ENCODE results near the gene PPP1R2. TPM values are rescaled to one million over a fixed set of nuclear protein-coding genes. Genes with fewer than 3 reads are reported as not detected.

Gene PPP1R2
- total and polyA plus RNA-seq, 2 donors (not counting 3 experiments of a cell fraction or from before 2014, with no cell fraction given) = 19.9 to 37.3 TPM

GRCh38 chr3:195535293-195535692 is 7.8 kb downstream of the PPP1R2 start:
- DNase-seq (ENCODE audit: low read depth, low spot score) (no peak), FAIRE-seq (no peak)
- dilution Hi-C loops (cut with MboI; ENCODE audit: extremely low pct_ligation_motif_present, low sequenced_read_pairs) = no loop called here
- no peak overlapping the region for H3K4me2 ChIP-seq (ENCODE audit: insufficient read depth, low read length)
- no peak overlapping the region for H2AFZ ChIP-seq (ENCODE audit: low read depth, low read length)
- peaks cover 31% of the 10 kb centered on the region for H3K79me2 ChIP-seq (ENCODE audit: control insufficient read depth, insufficient read depth, low read length)
- H3K4me1 ChIP-seq (ENCODE audit: control insufficient read depth, extremely low read depth, insufficient read depth, low read length) = no peaks in the 10 kb centered on the region
- no peaks in the 10 kb centered on the region for H3K9me3 ChIP-seq (replicated peaks; ENCODE audit: control insufficient read depth, insufficient read depth, low read length)
- ChIA-PET CTCF (interaction anchor here (0.8 to 1.0 kb wide), 2 partner anchors 13 to 264 kb away, joined by 3 to 4 read pairs; partner anchors contain the start of gene XXYLT1), POLR2A (no interaction called here)
- no peak for TF ChIP-seq GATA2 (IDR thresholded peaks at IDR 0.05; ENCODE audit: insufficient read depth, insufficient read length, low read depth, low read length)
- TF ChIP-seq POLR2AphosphoS5 (IDR thresholded peaks at IDR 0.05; ENCODE audit: insufficient read depth, low read depth, low read length) = no peak
- H4K20me1 ChIP-seq (replicated peaks; ENCODE audit: control insufficient read depth, extremely low read depth, insufficient read depth, low read length) = peaks cover 2% of the 10 kb centered on the region
- H3K4me3 ChIP-seq (replicated peaks in 1 of 3; ENCODE audit: insufficient read depth in 1 of 3, low read depth in 1 of 3, low read length in 3 of 3) = no peak overlapping the region
- no peaks in the 10 kb centered on the region for H3K27me3 ChIP-seq (ENCODE audit: control insufficient read depth in 2 of 2, insufficient read depth in 2 of 2, low read length in 2 of 2)
- no peaks in the 10 kb centered on the region for H3K36me3 ChIP-seq (ENCODE audit: control insufficient read depth in 2 of 2, extremely low read depth in 1 of 2, insufficient read depth in 2 of 2, low read length in 2 of 2)
- intact Hi-C loops (cut with micrococcal nuclease) = no loop called here
- no TSS peak for BruUV-seq (replicated peaks)
- H3K9me1 ChIP-seq (replicated peaks; ENCODE audit: control insufficient read depth, extremely low read depth, insufficient read depth, low read length) = no peaks in the 10 kb centered on the region
- H3K9ac ChIP-seq (replicated peaks; ENCODE audit: extremely low read depth, insufficient read depth, low read length) = no peak overlapping the region
- no peak overlapping the region for H3K27ac ChIP-seq (ENCODE audit: insufficient read depth, low read depth, low read length)

- no peak overlapping the region for H3K4me2 ChIP-seq (ENCODE audit: insufficient read depth, low read length)
- ChIA-PET CTCF (interaction anchor here (0.6 to 2.2 kb wide), 2 partner anchors 262 to 618 kb away, joined by 3 to 9 read pairs; partner anchors contain the start of gene XXYLT1), POLR2A (no interaction called here)
- TF ChIP-seq CTCF (IDR thresholded peaks at IDR 0.05; ENCODE audit: extremely low read depth in 1 of 2, insufficient read depth in 1 of 2, low read depth in 1 of 2, low read length in 2 of 2) (no peak), JUN (IDR thresholded peaks at IDR 0.05; ENCODE audit: borderline replicate concordance, insufficient read depth, insufficient read length, low read depth) (no peak), POLR2A (IDR thresholded peaks at IDR 0.05; ENCODE audit: low read depth, low read length) (no peak), POLR2AphosphoS5 (IDR thresholded peaks at IDR 0.05; ENCODE audit: insufficient read depth, low read depth, low read length) (no peak), FOS (IDR thresholded peaks at IDR 0.05; ENCODE audit: borderline replicate concordance, insufficient read depth, low read length) (no peak), MYC (IDR thresholded peaks at IDR 0.05; ENCODE audit: low read depth, low read length) (no peak), EZH2 (IDR thresholded peaks at IDR 0.05; ENCODE audit: borderline replicate concordance, low read depth, low read length, severe bottlenecking) (no peak), GATA2 (IDR thresholded peaks at IDR 0.05; ENCODE audit: insufficient read depth, insufficient read length, low read depth, low read length) (no peak), MAX (IDR thresholded peaks at IDR 0.05; ENCODE audit: insufficient read depth, insufficient read length) (no peak)
- no peak overlapping the region for H2AFZ ChIP-seq (ENCODE audit: low read depth, low read length)
- FAIRE-seq (no peak), DNase-seq (ENCODE audit: low read depth, low spot score) (no peak)
- H3K79me2 ChIP-seq (ENCODE audit: control insufficient read depth, insufficient read depth, low read length) = peaks cover 20% of the 10 kb centered on the region
- H3K9ac ChIP-seq (replicated peaks; ENCODE audit: extremely low read depth, insufficient read depth, low read length) = no peak overlapping the region
- no peaks in the 10 kb centered on the region for H3K4me1 ChIP-seq (ENCODE audit: control insufficient read depth, extremely low read depth, insufficient read depth, low read length)
- H3K9me1 ChIP-seq (replicated peaks; ENCODE audit: control insufficient read depth, extremely low read depth, insufficient read depth, low read length) = no peaks in the 10 kb centered on the region
- dilution Hi-C loops (cut with MboI; ENCODE audit: extremely low pct_ligation_motif_present, low sequenced_read_pairs) (no loop called here), intact Hi-C loops (cut with micrococcal nuclease) (no loop called here)
- H3K9me3 ChIP-seq (replicated peaks; ENCODE audit: control insufficient read depth, insufficient read depth, low read length) = no peaks in the 10 kb centered on the region
- no peaks in the 10 kb centered on the region for H3K27me3 ChIP-seq (ENCODE audit: control insufficient read depth in 2 of 2, insufficient read depth in 2 of 2, low read length in 2 of 2)
- peaks cover 2% of the 10 kb centered on the region for H4K20me1 ChIP-seq (replicated peaks; ENCODE audit: control insufficient read depth, extremely low read depth, insufficient read depth, low read length)
- H3K4me3 ChIP-seq (replicated peaks in 1 of 3; ENCODE audit: insufficient read depth in 1 of 3, low read depth in 1 of 3, low read length in 3 of 3) = no peak overlapping the region
- H3K36me3 ChIP-seq (ENCODE audit: control insufficient read depth in 2 of 2, extremely low read depth in 1 of 2, insufficient read depth in 2 of 2, low read length in 2 of 2) = no peaks in the 10 kb centered on the region
- H3K27ac ChIP-seq (ENCODE audit: insufficient read depth, low read depth, low read length) = no peak overlapping the region
- BruUV-seq (replicated peaks) = no TSS peak
Measured at GRCh38 chr3:195532834-195533233, 10.3 kb downstream of the PPP1R2 start.
